COR-L47 (cell line): ENCODE results near the gene PDE6A.
A peak's percentile ranks its signal among the peaks of the same experiment; 100 is the strongest.

Experiments
- DNase-seq: peaks from one replicate; lab custom pipeline; 2025; lab: John Stamatoyannopoulos, UW

The PDE6A gene

GRCh38 chr5:149836451-149837139 is 108.0 kb downstream of the PDE6A start:
- DNase-seq, result no peak

- DNase-seq, result peak; percentile 63
Observed at GRCh38 chr5:149834246-149834855, 110.2 kb downstream of the PDE6A start.

GRCh38 chr5:149833116-149833827 is 111.3 kb downstream of the PDE6A start:
- no peak for DNase-seq

- no peak for DNase-seq
Observed at GRCh38 chr5:149832636-149833035, 112.0 kb downstream of the PDE6A start.

- DNase-seq, result no peak
Observed at GRCh38 chr5:149831492-149831891, 113.1 kb downstream of the PDE6A start.

GRCh38 chr5:149830579-149830978 is 114.0 kb downstream of the PDE6A start:
- DNase-seq, result no peak

- DNase-seq, result no peak
Observed at GRCh38 chr5:149829954-149830353, 114.6 kb downstream of the PDE6A start.

GRCh38 chr5:149828161-149829011 is 116.2 kb downstream of the PDE6A start:
- DNase-seq, result peak; percentile 79

- DNase-seq, result no peak
Observed at GRCh38 chr5:149827546-149827945, 117.0 kb downstream of the PDE6A start.

- no peak for DNase-seq
Observed at GRCh38 chr5:149827086-149827485, 117.5 kb downstream of the PDE6A start.

- no peak for DNase-seq
Observed at GRCh38 chr5:149826574-149826973, 118.0 kb downstream of the PDE6A start.

GRCh38 chr5:149824846-149825245 is 119.7 kb downstream of the PDE6A start:
- DNase-seq, result no peak

GRCh38 chr5:149824120-149824519 is 120.5 kb downstream of the PDE6A start:
- no peak for DNase-seq

- DNase-seq, result no peak
Observed at GRCh38 chr5:149823375-149823774, 121.2 kb downstream of the PDE6A start.

- DNase-seq, result no peak
Observed at GRCh38 chr5:149822301-149822700, 122.3 kb downstream of the PDE6A start.

GRCh38 chr5:149820536-149821510 is 123.8 kb downstream of the PDE6A start:
- no peak for DNase-seq

GRCh38 chr5:149820012-149820411 is 124.6 kb downstream of the PDE6A start:
- no peak for DNase-seq

- DNase-seq, result no peak
Observed at GRCh38 chr5:149818116-149818515, 126.5 kb downstream of the PDE6A start.

- DNase-seq, result no peak
Observed at GRCh38 chr5:149817539-149818060, 127.0 kb downstream of the PDE6A start.

GRCh38 chr5:149816661-149817060 is 127.9 kb downstream of the PDE6A start:
- no peak for DNase-seq

GRCh38 chr5:149811453-149811852 is 133.1 kb downstream of the PDE6A start:
- no peak for DNase-seq
